HepG2 (cell line): Measurements from ENCODE around the gene KIF21B. TPM values are rescaled to one million over a fixed set of nuclear protein-coding genes. Genes with fewer than 3 reads are reported as not detected.

Experiments used
- ATAC-seq: fragments of 200-7000 bp; cut with Tn5 transposase; 3 replicates; pipeline ENCODE4 v1.9.1; 2020; ENCODE audit warnings: mild to moderate bottlenecking, moderate library complexity
- BruUV-seq: library from RNA; stranded (reverse); fragments of 400-500 nt; replicated peaks from 2 replicates; lab custom pipeline; 2021; lab: Mats Ljungman, UMichigan
- CTCF ChIA-PET: fragments of 300-600 bp; formaldehyde crosslinking; extraction: SDS; loops from one replicate; lab custom pipeline; 2021; ENCODE audit warnings: low total read pairs, inconsistent platforms, low intra/inter-chr PET ratio; lab: Yijun Ruan, JAX
- POLR2A ChIA-PET: fragments of 350-600 bp; sonication (Branson Sonifier 250); formaldehyde crosslinking; loops from one replicate; lab custom pipeline; 2020; ENCODE audit warnings: antibody characterized with exemption, inconsistent platforms; lab: Yijun Ruan, JAX
- DNase-seq: peaks from one replicate; pipeline ENCODE4 v3.0.0-alpha.2; 2015; ENCODE audit warnings: low spot score
- FAIRE-seq: peaks from 3 replicates; lab custom pipeline; 2011; peaks lifted over from hg19 to GRCh38; lab: Jason Lieb, UNC
- H2AFZ ChIP-seq: one replicate; pipeline ENCODE4 v1.6.1; 2011; ENCODE audit warnings: low read length, inconsistent platforms
- H3K27ac ChIP-seq: fragments of 300-600 bp; 3 replicates; pipeline ENCODE4 v1.8.0; 2011; ENCODE audit warnings: mixed run types, mild to moderate bottlenecking, mixed read lengths, low read length, inconsistent platforms; ENCODE audit not compliant: insufficient read depth; ENCODE audit errors: extremely low read length
- H3K27me3 ChIP-seq, 2 experiments: fragments of 200-600 bp in 1 of 2; 2 replicates in 1 of 2; 3 replicates in 1 of 2; pipeline versions ENCODE4 v1.6.0 to v1.8.0; 2011; ENCODE audit warnings: low read length in 2 of 2, mild to moderate bottlenecking in 2 of 2, moderate library complexity in 2 of 2, inconsistent platforms in 1 of 2; ENCODE audit not compliant: insufficient read depth in 2 of 2, control insufficient read depth in 1 of 2
- H3K36me3 ChIP-seq, 2 experiments: fragments of 200-600 bp in 1 of 2; replicated peaks in 1 of 2; 2 replicates in 1 of 2; 3 replicates in 1 of 2; pipeline versions ENCODE4 v1.5.1 to v1.8.0; 2011; ENCODE audit warnings: low read length in 2 of 2, inconsistent platforms in 1 of 2; ENCODE audit not compliant: insufficient read depth in 2 of 2, control insufficient read depth in 1 of 2
- H3K4me1 ChIP-seq: 2 replicates; pipeline ENCODE4 v1.5.1; 2012; ENCODE audit warnings: low read length, inconsistent platforms; ENCODE audit not compliant: insufficient read depth
- H3K4me2 ChIP-seq: 2 replicates; pipeline ENCODE4 v1.6.0; 2011; ENCODE audit warnings: low read depth, low read length, inconsistent platforms
- H3K4me3 ChIP-seq, 3 experiments: fragments of 200-600 bp in 1 of 3; sonication (generic), shearing (Covaris generic) in 1 of 3; replicated peaks in 1 of 3; 2 replicates each; pipeline ENCODE4 v1.5.1; 2011 to 2016; ENCODE audit warnings: low read length in 3 of 3, inconsistent platforms in 2 of 3, low read depth in 2 of 3, mild to moderate bottlenecking in 2 of 3, control low read depth in 1 of 3, mixed read lengths in 1 of 3; ENCODE audit not compliant: insufficient read depth in 1 of 3
- H3K79me2 ChIP-seq: one replicate; pipeline ENCODE4 v1.6.1; 2011; ENCODE audit warnings: low read length, inconsistent platforms; ENCODE audit not compliant: insufficient read depth
- H3K9ac ChIP-seq: 2 replicates; pipeline ENCODE4 v1.6.0; 2011; ENCODE audit warnings: mild to moderate bottlenecking, low read depth, low read length, inconsistent platforms; ENCODE audit not compliant: insufficient read depth
- H3K9me3 ChIP-seq: 2 replicates; pipeline ENCODE4 v1.5.1; 2012; ENCODE audit warnings: mild to moderate bottlenecking, low read length
- H4K20me1 ChIP-seq: 2 replicates; pipeline ENCODE4 v1.6.0; 2011; ENCODE audit warnings: inconsistent platforms, mild to moderate bottlenecking, low read length, moderate library complexity; ENCODE audit not compliant: insufficient read depth
- BCLAF1 ChIP-seq: fragments of 450-650 bp; IDR thresholded peaks from 2 replicates; pipeline ENCODE4 v1.6.1; 2017; ENCODE audit warnings: mild to moderate bottlenecking
- HNF4A ChIP-seq: sonication (generic); formaldehyde crosslinking; IDR thresholded peaks from 2 replicates; pipeline ENCODE4 v1.4.0; 2020; ENCODE audit warnings: missing genetic modification reagents
- KLF12 ChIP-seq: sonication (generic); formaldehyde crosslinking; IDR thresholded peaks from 2 replicates; pipeline ENCODE4 v1.4.0; 2020; ENCODE audit warnings: missing genetic modification reagents, borderline replicate concordance
- RFX1 ChIP-seq: fragments of 450-650 bp; IDR thresholded peaks from 2 replicates; pipeline ENCODE4 v1.6.1; 2017
- ZFP41 ChIP-seq: sonication (generic); formaldehyde crosslinking; IDR thresholded peaks from 2 replicates; pipeline ENCODE4 v1.4.0; 2020; ENCODE audit warnings: mild to moderate bottlenecking, missing genetic modification reagents, borderline replicate concordance
- ZKSCAN8 ChIP-seq: IDR thresholded peaks from 2 replicates; pipeline ENCODE4 v1.6.1; 2016; ENCODE audit warnings: borderline replicate concordance, missing genetic modification reagents, missing compliant biosample characterization
- ZNF232 ChIP-seq: sonication (generic); formaldehyde crosslinking; IDR thresholded peaks from 2 replicates; pipeline ENCODE4 v1.4.0; 2020; ENCODE audit warnings: missing genetic modification reagents, borderline replicate concordance
- ZNF530 ChIP-seq: sonication (generic); formaldehyde crosslinking; IDR thresholded peaks from 2 replicates; pipeline ENCODE4 v1.5.0; 2020; ENCODE audit warnings: low read depth, mild to moderate bottlenecking, missing genetic modification reagents
- ZNF598 ChIP-seq: sonication (generic); formaldehyde crosslinking; IDR thresholded peaks from 2 replicates; pipeline ENCODE4 v1.5.1; 2020; ENCODE audit warnings: mild to moderate bottlenecking, missing genetic modification reagents, borderline replicate concordance
- ZNF792 ChIP-seq: IDR thresholded peaks from 2 replicates; pipeline ENCODE4 v1.6.1; 2016
- WGBS: methylation state at CpG from one replicate; pipeline ENCODE4 v1.1.6; 2017; ENCODE audit warnings: low lambda C conversion rate; 5-methylcytosine and 5-hydroxymethylcytosine counted together
- in situ Hi-C: cut with HindIII; loops from 2 replicates; pipeline ENCODE4 v1.10.0; 2017; ENCODE audit warnings: low pct_unique_long_range_greater_than_20kb; ENCODE audit not compliant: extremely low pct_ligation_motif_present
- intact Hi-C: fragments of 100-400 bp; cut with micrococcal nuclease; formaldehyde crosslinking; loops from one replicate; pipeline ENCODE4 v1.10.0; 2022; ENCODE audit not compliant: unreplicated experiment
- polyA plus RNA-seq, 8 experiments: library from polyadenylated mRNA; depleted of rRNA in 3 of 8; stranded (reverse) in 7 of 8; unstranded in 1 of 8; fragments of >200 nt; fragmentation: Illumina TruSeq in 4 of 8; extraction: Trizol in 4 of 8; gene quantifications; 2 replicates each; pipeline versions ENCODE4 v1.2.1 to v1.2.3, GENCODE V29; 2011 to 2016; ENCODE audit warnings: low read depth in 4 of 8, missing spikeins in 1 of 8, mixed read lengths in 1 of 8; ENCODE audit not compliant: insufficient read depth in 1 of 8
- total RNA-seq, 5 experiments: library from RNA; depleted of rRNA; stranded (reverse); fragments of >200 nt; fragmentation: Illumina TruSeq; extraction: Trizol; gene quantifications; 2 replicates each; pipeline ENCODE4 v1.2.3, GENCODE V29; 2016; ENCODE audit warnings: low read depth in 1 of 5

Gene KIF21B
- total and polyA plus RNA-seq, 2 of the 13 experiments (the other 11 are each of a cell fraction or from before 2014, with no cell fraction given) = 0.17 to 0.20 TPM

- TF ChIP-seq ZKSCAN8 (no peak), BCLAF1 (no peak), KLF12 (no peak), ZNF792 (CRISPR knock-in tag) (peak; percentile 45; the same call in 1 of the 2 replicates), HNF4A (CRISPR knock-in tag) (0 out of 2 replicates have a peak, but pooled peaks have one; percentile 3), ZNF598 (no peak), ZNF530 (no peak), ZNF232 (CRISPR knock-in tag) (no peak), ZFP41 (CRISPR knock-in tag) (no peak), RFX1 (no peak)
- no peak overlapping the region for H2AFZ ChIP-seq
- ChIA-PET CTCF (no interaction called here), POLR2A (no interaction called here)
- no peaks in the 10 kb centered on the region for H3K9me3 ChIP-seq
- DNase-seq (peak; percentile 33), FAIRE-seq (peak; percentile 26), ATAC-seq (peak; percentile 38)
- in situ Hi-C loops (no loop called here), intact Hi-C loops (loop anchor here (5.0 kb wide), 1 partner anchor 128 kb away; the partner anchor contains the start of gene INAVA)
- H3K79me2 ChIP-seq = no peaks in the 10 kb centered on the region
- BruUV-seq = no TSS peak
- H4K20me1 ChIP-seq = no peaks in the 10 kb centered on the region
- H3K36me3 ChIP-seq = no peaks in the 10 kb centered on the region
- H3K4me1 ChIP-seq = peaks cover 63% of the 10 kb centered on the region
- H3K4me3 ChIP-seq = no peak overlapping the region
- H3K9ac ChIP-seq = no peak overlapping the region
- no peak overlapping the region for H3K27ac ChIP-seq
- WGBS = 20% methylated on average over 3 of the region's 4 CpGs
- H3K4me2 ChIP-seq = peak overlapping the region; percentile 18; the same call in 1 of the 2 replicates
- H3K27me3 ChIP-seq = peaks cover 13 to 47% of the 10 kb centered on the region in 2 experiments
Measured at GRCh38 chr1:201020040-201020591, 3.4 kb downstream of the KIF21B start.
